Fibroblast of lung (primary cell): Measurements from ENCODE around the gene GABRP.
"Not testable (repeated sequence)": the region's sequence is repeated elsewhere in the genome, so short reads cannot be mapped to it uniquely, and the experiment has no call there.

ENCODE experiments used
- EZH2 ChIP-seq: IDR thresholded peaks from 2 replicates; pipeline ENCODE4 v1.5.1; 2012; ENCODE audit warnings: low read length, control low read depth, mild to moderate bottlenecking; ENCODE audit errors: missing control alignments
- TF ChIP-seq, protein P1 (sequence below), 2 donors: IDR thresholded peaks in 1 of 2; conservative IDR thresholded peaks in 1 of 2; 1 replicate in 1 of 2; 2 replicates in 1 of 2; pipeline ENCODE4 v1.5.1; 2011 to 2012; ENCODE audit warnings: low read length in 2 of 2, control low read depth in 1 of 2, inconsistent platforms in 1 of 2, low read depth in 1 of 2, mild to moderate bottlenecking in 1 of 2

DNA sequence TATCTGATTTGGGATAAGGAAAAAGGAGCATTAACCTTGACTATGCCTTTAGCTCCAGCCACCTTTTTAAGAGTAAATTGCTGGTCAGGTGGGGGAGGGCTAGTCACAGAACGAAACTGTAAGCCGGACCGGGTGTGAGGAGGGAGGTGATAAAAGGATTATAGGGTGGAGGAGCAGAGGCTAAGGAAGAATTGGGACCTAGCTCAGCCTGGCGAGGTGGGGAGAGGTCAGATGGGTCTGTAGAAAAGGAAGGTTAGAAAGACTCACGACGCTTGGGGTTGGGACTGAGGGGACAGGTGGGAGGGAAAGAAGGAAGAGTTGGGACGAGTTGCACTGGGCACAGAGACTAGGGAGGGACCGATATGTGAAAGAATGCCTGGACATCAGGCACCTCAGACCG, 17.7 kb upstream of the GABRP start:
- TF ChIP-seq, protein P1, sequence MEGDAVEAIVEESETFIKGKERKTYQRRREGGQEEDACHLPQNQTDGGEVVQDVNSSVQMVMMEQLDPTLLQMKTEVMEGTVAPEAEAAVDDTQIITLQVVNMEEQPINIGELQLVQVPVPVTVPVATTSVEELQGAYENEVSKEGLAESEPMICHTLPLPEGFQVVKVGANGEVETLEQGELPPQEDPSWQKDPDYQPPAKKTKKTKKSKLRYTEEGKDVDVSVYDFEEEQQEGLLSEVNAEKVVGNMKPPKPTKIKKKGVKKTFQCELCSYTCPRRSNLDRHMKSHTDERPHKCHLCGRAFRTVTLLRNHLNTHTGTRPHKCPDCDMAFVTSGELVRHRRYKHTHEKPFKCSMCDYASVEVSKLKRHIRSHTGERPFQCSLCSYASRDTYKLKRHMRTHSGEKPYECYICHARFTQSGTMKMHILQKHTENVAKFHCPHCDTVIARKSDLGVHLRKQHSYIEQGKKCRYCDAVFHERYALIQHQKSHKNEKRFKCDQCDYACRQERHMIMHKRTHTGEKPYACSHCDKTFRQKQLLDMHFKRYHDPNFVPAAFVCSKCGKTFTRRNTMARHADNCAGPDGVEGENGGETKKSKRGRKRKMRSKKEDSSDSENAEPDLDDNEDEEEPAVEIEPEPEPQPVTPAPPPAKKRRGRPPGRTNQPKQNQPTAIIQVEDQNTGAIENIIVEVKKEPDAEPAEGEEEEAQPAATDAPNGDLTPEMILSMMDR (conservative IDR thresholded peaks at IDR 0.05 in 1 of 2, IDR thresholded peaks at IDR 0.05 in 1 of 2; ENCODE audit: low read depth in 1 of 2, low read length in 2 of 2) = not testable (repeated sequence)
- not testable (repeated sequence) for TF ChIP-seq EZH2
